Measurements from ENCODE around the gene FASTKD3.

GRCh38 chr5:7868427-7868772 lies 431 bp downstream of the FASTKD3 start:
- TF ChIP-seq EZH2phosphoT487 (IDR thresholded peaks at IDR 0.05; ENCODE audit: insufficient read depth, low read depth) = no peak
- TF ChIP-seq EZH2 (IDR thresholded peaks at IDR 0.05; ENCODE audit: insufficient read depth, poor library complexity, severe bottlenecking) = no peak

Measured in GM23248 (cell line).